HL-60 (cell line): ENCODE measurements around the gene KLRC3.

Source experiments
- DNase-seq, 2 experiments: peaks; one replicate each; pipeline ENCODE4 v3.0.0-alpha.2; 2010 to 2020; ENCODE audit warnings: low read depth in 1 of 2, low spot score in 1 of 2
- H3K27ac ChIP-seq: fragments of 250-450 bp; sonication (Bioruptor Pico); replicated peaks from 2 replicates; pipeline ENCODE4 v1.5.1; 2020; ENCODE audit warnings: mild to moderate bottlenecking, moderate library complexity
- H3K27me3 ChIP-seq: fragments of 250-450 bp; sonication (Bioruptor Pico); 2 replicates; pipeline ENCODE4 v1.5.1; 2021; ENCODE audit warnings: mild to moderate bottlenecking, moderate library complexity; ENCODE audit not compliant: insufficient read depth, poor library complexity, severe bottlenecking
- H3K4me3 ChIP-seq: replicated peaks from 2 replicates; pipeline ENCODE4 v1.5.1; 2011; ENCODE audit warnings: mild to moderate bottlenecking, control low read depth, low read length; ENCODE audit not compliant: insufficient read depth
- GABPA ChIP-seq: IDR thresholded peaks from 2 replicates; pipeline ENCODE4 v1.6.1; 2012; ENCODE audit warnings: low read depth
- POLR2AphosphoS5 ChIP-seq: IDR thresholded peaks from 2 replicates; pipeline ENCODE4 v1.6.1; 2012; ENCODE audit warnings: low read depth
- REST ChIP-seq: IDR thresholded peaks from 2 replicates; pipeline ENCODE4 v1.6.1; 2012; ENCODE audit warnings: low read depth; ENCODE audit not compliant: insufficient replicate concordance
- SPI1 ChIP-seq: IDR thresholded peaks from 2 replicates; pipeline ENCODE4 v1.6.1; 2012; ENCODE audit warnings: low read depth, mild to moderate bottlenecking, borderline replicate concordance
- TF ChIP-seq, protein P1 (sequence below): IDR thresholded peaks from one replicate; pipeline ENCODE4 v1.5.1; 2011; ENCODE audit warnings: low read length, control low read depth, inconsistent platforms; ENCODE audit not compliant: insufficient read depth

The KLRC3 gene

DNA sequence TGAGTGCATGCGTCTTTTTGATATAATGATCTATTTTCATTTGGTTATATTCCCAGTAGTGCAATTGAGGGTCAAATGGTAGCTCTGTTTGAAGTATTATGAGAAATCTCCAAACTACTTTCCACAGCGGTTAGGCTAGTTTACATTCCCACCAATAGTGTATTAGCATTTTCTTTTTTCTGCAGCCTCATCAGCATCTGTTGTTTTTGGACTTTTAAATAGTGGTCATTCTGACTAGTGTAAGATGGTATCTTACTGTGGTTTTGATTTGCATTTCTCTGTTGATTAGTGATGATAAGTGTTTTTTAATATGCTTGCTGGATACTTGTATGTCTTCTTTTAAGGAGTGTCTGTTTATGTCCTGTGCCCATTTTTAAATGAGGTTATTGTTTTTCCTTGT, 36.5 kb upstream of the KLRC3 start:
- TF ChIP-seq REST (no peak), POLR2AphosphoS5 (no peak), SPI1 (no peak), GABPA (no peak)
- TF ChIP-seq, protein P1, sequence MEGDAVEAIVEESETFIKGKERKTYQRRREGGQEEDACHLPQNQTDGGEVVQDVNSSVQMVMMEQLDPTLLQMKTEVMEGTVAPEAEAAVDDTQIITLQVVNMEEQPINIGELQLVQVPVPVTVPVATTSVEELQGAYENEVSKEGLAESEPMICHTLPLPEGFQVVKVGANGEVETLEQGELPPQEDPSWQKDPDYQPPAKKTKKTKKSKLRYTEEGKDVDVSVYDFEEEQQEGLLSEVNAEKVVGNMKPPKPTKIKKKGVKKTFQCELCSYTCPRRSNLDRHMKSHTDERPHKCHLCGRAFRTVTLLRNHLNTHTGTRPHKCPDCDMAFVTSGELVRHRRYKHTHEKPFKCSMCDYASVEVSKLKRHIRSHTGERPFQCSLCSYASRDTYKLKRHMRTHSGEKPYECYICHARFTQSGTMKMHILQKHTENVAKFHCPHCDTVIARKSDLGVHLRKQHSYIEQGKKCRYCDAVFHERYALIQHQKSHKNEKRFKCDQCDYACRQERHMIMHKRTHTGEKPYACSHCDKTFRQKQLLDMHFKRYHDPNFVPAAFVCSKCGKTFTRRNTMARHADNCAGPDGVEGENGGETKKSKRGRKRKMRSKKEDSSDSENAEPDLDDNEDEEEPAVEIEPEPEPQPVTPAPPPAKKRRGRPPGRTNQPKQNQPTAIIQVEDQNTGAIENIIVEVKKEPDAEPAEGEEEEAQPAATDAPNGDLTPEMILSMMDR: no peak

GRCh38 chr12:10455766-10456165, 35.4 kb upstream of the KLRC3 start:
- DNase-seq: no peak
- Histone ChIP-seq H3K4me3 (no peak overlapping the region), H3K27me3 (no peaks in the 10 kb centered on the region), H3K27ac (no peak overlapping the region)
- TF ChIP-seq GABPA (no peak), REST (no peak), POLR2AphosphoS5 (no peak)
- TF ChIP-seq, protein P1: no peak

More for the DNA sequence above, 36.5 kb upstream of the KLRC3 start:
- DNase-seq: no peak
- Histone ChIP-seq H3K4me3 (no peak overlapping the region), H3K27me3 (no peaks in the 10 kb centered on the region), H3K27ac (no peak overlapping the region)

GRCh38 chr12:10454531-10454930, 34.1 kb upstream of the KLRC3 start:
- no peak overlapping the region for H3K27ac ChIP-seq
- H3K27me3 ChIP-seq: no peaks in the 10 kb centered on the region
- no peak for DNase-seq
- no peak overlapping the region for H3K4me3 ChIP-seq
- TF ChIP-seq GABPA: no peak
- TF ChIP-seq REST: no peak
- no peak for TF ChIP-seq SPI1
- TF ChIP-seq, protein P1: no peak
- TF ChIP-seq POLR2AphosphoS5: no peak
